Choroid plexus epithelial cell (primary cell): Measurements from ENCODE around the gene ADGRE3.
A peak's percentile ranks its signal among the peaks of the same experiment; 100 is the strongest.

ENCODE experiments used
- DNase-seq: peaks from one replicate; pipeline ENCODE4 v3.0.0-alpha.2; 2010; ENCODE audit warnings: low read depth
- H3K4me3 ChIP-seq: 2 replicates; pipeline ENCODE4 v1.5.1; 2011; ENCODE audit warnings: low read depth, mild to moderate bottlenecking, control low read depth, low read length, moderate library complexity
- TF ChIP-seq, protein P1 (sequence below): conservative IDR thresholded peaks from 2 replicates; pipeline ENCODE4 v1.5.1; 2011; ENCODE audit warnings: low read depth, mild to moderate bottlenecking, control low read depth, inconsistent platforms, low read length, moderate library complexity

The ADGRE3 gene

DNA sequence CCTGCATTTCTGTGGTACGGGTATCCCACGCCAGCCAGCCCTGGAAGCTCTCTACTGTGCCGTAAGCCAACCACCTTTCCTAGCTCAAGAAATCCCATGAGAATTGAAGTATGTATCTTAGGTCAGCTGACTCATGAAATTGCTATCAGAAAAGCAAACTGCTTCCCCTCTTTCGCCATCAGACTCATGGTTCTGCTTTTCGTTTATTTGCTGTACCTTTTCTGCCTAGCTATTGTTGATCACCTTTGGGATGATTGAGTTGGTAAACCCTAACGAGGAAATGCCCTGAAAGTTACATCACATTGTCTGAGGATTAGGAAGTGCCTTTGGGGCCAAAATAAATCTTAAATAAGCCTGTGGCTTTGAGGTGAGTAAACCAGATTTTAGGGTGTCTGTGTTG is at the start of gene ADGRE3:
ADGRE3 (minus strand) TSS at position 81 of the 400 bp plus-strand sequence; CDS start at position 7, 74 bp downstream.
- TF ChIP-seq, protein P1, sequence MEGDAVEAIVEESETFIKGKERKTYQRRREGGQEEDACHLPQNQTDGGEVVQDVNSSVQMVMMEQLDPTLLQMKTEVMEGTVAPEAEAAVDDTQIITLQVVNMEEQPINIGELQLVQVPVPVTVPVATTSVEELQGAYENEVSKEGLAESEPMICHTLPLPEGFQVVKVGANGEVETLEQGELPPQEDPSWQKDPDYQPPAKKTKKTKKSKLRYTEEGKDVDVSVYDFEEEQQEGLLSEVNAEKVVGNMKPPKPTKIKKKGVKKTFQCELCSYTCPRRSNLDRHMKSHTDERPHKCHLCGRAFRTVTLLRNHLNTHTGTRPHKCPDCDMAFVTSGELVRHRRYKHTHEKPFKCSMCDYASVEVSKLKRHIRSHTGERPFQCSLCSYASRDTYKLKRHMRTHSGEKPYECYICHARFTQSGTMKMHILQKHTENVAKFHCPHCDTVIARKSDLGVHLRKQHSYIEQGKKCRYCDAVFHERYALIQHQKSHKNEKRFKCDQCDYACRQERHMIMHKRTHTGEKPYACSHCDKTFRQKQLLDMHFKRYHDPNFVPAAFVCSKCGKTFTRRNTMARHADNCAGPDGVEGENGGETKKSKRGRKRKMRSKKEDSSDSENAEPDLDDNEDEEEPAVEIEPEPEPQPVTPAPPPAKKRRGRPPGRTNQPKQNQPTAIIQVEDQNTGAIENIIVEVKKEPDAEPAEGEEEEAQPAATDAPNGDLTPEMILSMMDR, result no peak
- H3K4me3 ChIP-seq, result no peak within 1 kb of the TSS
- peak; percentile 28 for DNase-seq

- TF ChIP-seq, protein P1, result no peak
- no peak overlapping the region for H3K4me3 ChIP-seq
- no peak for DNase-seq
Measured at GRCh38 chr19:14722127-14722526, 47.5 kb upstream of the ADGRE3 start.

GRCh38 chr19:14719162-14719561 is 44.5 kb upstream of the ADGRE3 start:
- TF ChIP-seq, protein P1, result no peak

GRCh38 chr19:14718522-14719116 is 44.0 kb upstream of the ADGRE3 start:
- H3K4me3 ChIP-seq, result no peak overlapping the region
- TF ChIP-seq, protein P1, result no peak
- DNase-seq, result peak; percentile 2

More at GRCh38 chr19:14719162-14719561, 44.5 kb upstream of the ADGRE3 start:
- H3K4me3 ChIP-seq, result no peak overlapping the region
- DNase-seq, result no peak

DNA sequence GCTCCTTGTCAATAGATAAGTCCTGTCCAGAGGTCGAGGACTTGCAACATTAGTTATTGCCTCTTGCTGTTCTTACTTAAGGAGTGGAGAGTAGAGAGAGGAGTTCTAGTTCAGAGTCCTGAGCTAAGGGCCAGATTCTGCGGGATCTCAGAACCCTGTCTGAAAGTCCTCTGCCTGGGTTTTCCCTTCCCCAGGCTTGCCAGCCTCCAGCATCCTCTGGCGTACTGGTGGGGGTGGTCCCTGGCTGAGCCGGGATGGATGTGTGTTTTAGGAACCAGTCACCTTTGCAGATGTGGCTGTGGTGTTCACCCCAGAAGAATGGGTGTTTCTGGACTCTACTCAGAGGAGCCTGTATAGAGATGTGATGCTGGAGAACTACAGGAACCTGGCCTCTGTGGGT is 41.2 kb upstream of the ADGRE3 start:
- TF ChIP-seq, protein P1, result no peak
- no peak overlapping the region for H3K4me3 ChIP-seq
- DNase-seq, result no peak

DNA sequence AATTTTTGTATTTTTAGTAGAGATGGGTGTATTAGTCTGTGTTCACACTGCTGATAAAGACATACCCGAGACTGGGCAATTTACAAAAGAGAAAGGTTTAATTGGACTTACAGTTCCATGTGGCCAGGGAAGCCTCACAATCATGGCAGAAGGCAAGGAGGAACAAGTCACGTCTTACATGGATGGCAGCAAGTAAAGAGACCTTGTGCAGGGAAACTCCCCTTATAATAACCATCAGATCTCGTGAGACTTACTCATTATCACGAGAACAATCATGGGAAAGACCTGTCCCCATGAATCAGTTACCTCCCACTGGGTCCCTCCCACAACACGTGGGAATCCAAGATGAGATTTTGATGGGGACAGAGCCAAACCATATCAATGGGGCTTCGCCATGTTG is 29.8 kb upstream of the ADGRE3 start:
- no peak for DNase-seq
- TF ChIP-seq, protein P1, result no peak
- H3K4me3 ChIP-seq, result no peak overlapping the region

GRCh38 chr19:14703833-14704232 is 29.2 kb upstream of the ADGRE3 start:
- DNase-seq, result no peak
- no peak overlapping the region for H3K4me3 ChIP-seq
- TF ChIP-seq, protein P1, result no peak
